Left ventricle myocardium inferior (tissue), 1 donor: Measurements from ENCODE around the gene OR4K13. TPM values are rescaled to one million over a fixed set of nuclear protein-coding genes. Genes with fewer than 3 reads are reported as not detected.

Experiments
- DNase-seq: peaks from one replicate; pipeline ENCODE4 v3.0.0-alpha.2; 2020
- H3K27ac ChIP-seq: fragments of 200-600 bp; replicated peaks from 2 replicates; pipeline ENCODE4 v1.8.0; 2021
- H3K27me3 ChIP-seq: fragments of 200-600 bp; 2 replicates; pipeline ENCODE4 v1.8.0; 2021; ENCODE audit warnings: low read depth
- H3K36me3 ChIP-seq: fragments of 200-600 bp; 2 replicates; pipeline ENCODE4 v1.8.0; 2021
- H3K4me1 ChIP-seq: fragments of 200-600 bp; 2 replicates; pipeline ENCODE4 v1.8.0; 2021
- H3K4me3 ChIP-seq: fragments of 200-600 bp; 2 replicates; pipeline ENCODE4 v1.8.0; 2021; ENCODE audit warnings: mild to moderate bottlenecking, moderate library complexity
- H3K9me3 ChIP-seq: fragments of 200-600 bp; replicated peaks from 2 replicates; pipeline ENCODE4 v1.8.0; 2021
- CTCF ChIP-seq: fragments of 200-600 bp; IDR thresholded peaks from 2 replicates; pipeline ENCODE4 v1.8.0; 2021; ENCODE audit warnings: antibody characterized with exemption, mild to moderate bottlenecking, borderline replicate concordance
- intact Hi-C: fragments of 100-400 bp; cut with micrococcal nuclease; formaldehyde crosslinking; loops from one replicate; pipeline ENCODE4 v1.11.0; 2022
- total RNA-seq: library from RNA; stranded (reverse); fragmentation: NEBNext Ultra II Directional; extraction: Animal tissue kit (Norgen Biotek cat#: 25700); gene quantifications from one replicate; pipeline ENCODE4 v1.2.1, GENCODE V29; 2021
- donor health status: DM: no; HTN: yes; CAD: no; lungs with severe emphysema.

Gene OR4K13
- total RNA-seq, 1 donor from 2014 or later, result not detected

GRCh38 chr14:19993438-19993837 is 42.4 kb downstream of the OR4K13 start:
- TF ChIP-seq CTCF, result no peak
- H3K4me1 ChIP-seq, result no peaks in the 10 kb centered on the region
- no peaks in the 10 kb centered on the region for H3K27me3 ChIP-seq
- H3K9me3 ChIP-seq, result no peaks in the 10 kb centered on the region
- no peak overlapping the region for H3K4me3 ChIP-seq
- intact Hi-C loops, result no loop called here
- no peak for DNase-seq
- no peaks in the 10 kb centered on the region for H3K36me3 ChIP-seq
- H3K27ac ChIP-seq, result no peak overlapping the region

Other genes with a start within 250 kb of the OR4K13 start
- gene OR4N2, start 232.3 kb downstream of the OR4K13 start, total RNA-seq, result not detected
- gene OR4K2, start 160.9 kb downstream of the OR4K13 start, total RNA-seq, result not detected
- not detected for gene OR4K5, start 115.4 kb downstream of the OR4K13 start, total RNA-seq
- gene OR4K1, start 105.1 kb downstream of the OR4K13 start, total RNA-seq, result not detected
- not detected for gene OR4K15, start 60.4 kb downstream of the OR4K13 start, total RNA-seq
- not detected for gene OR4Q2, start 33.9 kb downstream of the OR4K13 start, total RNA-seq
- not detected for gene OR4K14, start 16.7 kb downstream of the OR4K13 start, total RNA-seq
- not detected for gene OR4L1, start 24.0 kb upstream of the OR4K13 start, total RNA-seq
- not detected for gene OR4K17, start 74.7 kb upstream of the OR4K13 start, total RNA-seq
- gene OR4N5, start 102.8 kb upstream of the OR4K13 start, total RNA-seq, result not detected
- gene OR11G2, start 154.9 kb upstream of the OR4K13 start, total RNA-seq, result not detected
- gene OR11H6, start 187.7 kb upstream of the OR4K13 start, total RNA-seq, result not detected
- gene OR11H7, start 192.9 kb upstream of the OR4K13 start, total RNA-seq, result not detected
- gene OR11H4, start 203.2 kb upstream of the OR4K13 start, total RNA-seq, result not detected